Upper lobe of left lung (tissue), 4 donors: ENCODE results near the gene ATP9A.

ENCODE experiments used
- CTCF ChIP-seq, 6 experiments: fragments of 450-650 bp in 4 of 6; fragments of 200-600 bp in 2 of 6; sonication (generic) in 2 of 6; IDR thresholded peaks; one replicate each; pipeline ENCODE4 v1.5.1; 2016 to 2019; ENCODE audit warnings: antibody characterized with exemption in 6 of 6
- POLR2AphosphoS5 ChIP-seq, 2 donors: sonication (generic); formaldehyde crosslinking; IDR thresholded peaks; one replicate each; pipeline ENCODE4 v1.5.1; 2017; ENCODE audit warnings: antibody characterized with exemption in 2 of 2

- TF ChIP-seq CTCF (IDR thresholded peaks at IDR 0.05) (no peak), POLR2AphosphoS5 (IDR thresholded peaks at IDR 0.05) (no peak)
These were observed 52.9 kb downstream of the ATP9A start for GRCh38 chr20:51715163-51715855.
